Stimulated activated CD8-positive, alpha-beta memory T cell treated with anti-CD3 and anti-CD28 coated beads, Interleukin-15, amount 100 ng/mL, for 1 hour (primary cell): Measurements from ENCODE around the gene DCLK2.

Source experiments
- DNase-seq: peaks from one replicate; pipeline ENCODE4 v3.0.0-alpha.2; 2020; ENCODE audit warnings: low read depth

Gene DCLK2

DNA sequence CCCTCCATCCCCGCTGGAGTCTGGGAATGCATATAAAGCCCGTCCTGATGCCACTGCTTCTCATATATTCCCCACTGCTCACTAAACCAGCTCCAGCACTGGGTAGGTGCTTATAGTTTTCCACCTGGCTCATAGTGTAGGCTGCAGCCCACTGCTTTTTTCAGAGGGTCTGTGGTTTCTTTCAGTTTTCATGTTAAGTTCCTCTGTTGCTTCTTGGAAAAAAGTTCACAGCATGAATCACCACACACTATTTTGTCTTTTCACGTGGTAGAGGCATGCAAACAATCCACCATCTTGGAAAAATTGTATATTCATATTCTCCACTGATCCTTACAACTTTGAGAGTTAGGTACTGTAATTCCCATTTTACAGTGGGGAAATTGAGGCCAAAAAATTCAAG, 39.4 kb downstream of the DCLK2 start:
- DNase-seq, result no peak

GRCh38 chr4:150119492-150119891, 41.2 kb downstream of the DCLK2 start:
- no peak for DNase-seq

- DNase-seq, result no peak
Measured at GRCh38 chr4:150123087-150123486, 44.8 kb downstream of the DCLK2 start.

DNA sequence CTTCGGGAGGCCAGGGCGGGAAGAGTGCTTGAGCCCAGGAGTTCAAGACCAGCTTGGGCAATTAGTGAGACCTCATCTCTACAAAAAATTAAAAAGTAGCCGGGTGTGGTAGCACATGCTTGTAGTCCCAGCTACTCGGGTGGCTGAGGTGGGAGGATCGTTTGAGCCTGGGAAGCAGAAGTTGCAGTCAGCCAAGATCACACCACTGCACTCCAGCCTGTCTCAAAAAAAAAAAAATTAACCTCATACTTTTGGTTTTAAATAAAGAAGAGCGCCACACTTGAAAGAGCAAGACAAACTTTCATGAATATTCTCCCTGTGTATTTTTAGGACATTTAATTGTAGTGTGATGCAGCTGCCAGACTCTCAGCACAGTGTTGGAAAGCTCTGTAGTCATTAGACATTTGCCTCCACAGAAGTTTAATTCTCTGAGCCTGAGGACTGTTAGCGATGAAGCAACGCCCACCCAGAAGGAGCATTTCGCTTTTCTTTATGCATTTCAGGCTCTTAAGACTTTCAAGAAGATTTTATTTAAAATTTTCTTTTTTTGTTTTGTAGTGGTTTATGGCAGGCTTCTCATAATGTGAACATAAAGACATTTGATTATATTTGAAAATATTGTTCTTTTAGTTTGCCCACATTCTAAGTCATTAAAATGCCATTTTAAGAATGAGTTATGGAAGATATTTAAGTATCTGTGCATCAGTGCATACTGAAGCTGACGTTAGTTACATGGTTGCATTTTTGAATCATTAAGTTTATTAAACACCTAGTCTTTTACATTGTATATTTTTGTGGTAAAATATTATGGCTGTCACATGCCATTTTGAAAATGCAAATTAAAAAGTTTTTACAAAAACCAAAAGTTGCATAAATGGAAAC, 45.8 kb downstream of the DCLK2 start:
- DNase-seq, result no peak

GRCh38 chr4:150126201-150126863, 48.1 kb downstream of the DCLK2 start:
- no peak for DNase-seq

DNA sequence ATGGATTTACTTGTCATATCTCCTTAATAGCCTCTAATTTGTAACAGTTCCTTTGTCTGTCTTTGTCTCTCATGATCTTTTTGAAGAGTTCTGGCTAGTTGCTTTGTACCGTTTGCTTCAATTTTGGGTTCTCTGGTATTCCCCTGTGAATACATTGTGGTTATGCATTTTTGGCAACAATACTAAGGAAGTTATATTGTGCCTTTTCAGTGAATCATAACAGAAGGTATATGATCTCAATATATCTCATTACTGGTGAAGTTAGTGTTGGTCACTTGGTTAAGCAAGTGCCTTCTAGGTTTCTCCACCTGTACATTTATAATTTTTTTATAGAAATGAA, 48.6 kb downstream of the DCLK2 start:
- DNase-seq, result no peak

DNA sequence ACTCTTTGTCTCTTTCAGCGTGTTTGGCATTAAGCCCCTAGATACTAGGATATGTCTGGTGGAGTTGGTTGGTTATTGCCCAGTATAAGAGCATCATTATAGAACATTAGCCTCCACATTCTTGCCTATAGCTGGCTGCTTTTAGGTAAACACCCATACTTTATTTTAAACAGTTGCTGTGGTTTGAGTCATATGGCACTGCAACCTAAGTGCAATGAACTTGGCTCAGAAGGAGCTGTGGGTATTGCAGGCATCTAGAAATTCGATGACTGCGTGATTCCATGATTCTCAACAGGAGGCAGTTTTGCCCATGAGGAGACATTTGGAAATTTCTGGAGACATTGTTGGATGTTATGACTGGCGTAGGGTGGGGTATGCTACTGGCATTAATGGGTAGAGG, 49.5 kb downstream of the DCLK2 start:
- no peak for DNase-seq

GRCh38 chr4:150130933-150131332, 52.7 kb downstream of the DCLK2 start:
- DNase-seq, result no peak

DNA sequence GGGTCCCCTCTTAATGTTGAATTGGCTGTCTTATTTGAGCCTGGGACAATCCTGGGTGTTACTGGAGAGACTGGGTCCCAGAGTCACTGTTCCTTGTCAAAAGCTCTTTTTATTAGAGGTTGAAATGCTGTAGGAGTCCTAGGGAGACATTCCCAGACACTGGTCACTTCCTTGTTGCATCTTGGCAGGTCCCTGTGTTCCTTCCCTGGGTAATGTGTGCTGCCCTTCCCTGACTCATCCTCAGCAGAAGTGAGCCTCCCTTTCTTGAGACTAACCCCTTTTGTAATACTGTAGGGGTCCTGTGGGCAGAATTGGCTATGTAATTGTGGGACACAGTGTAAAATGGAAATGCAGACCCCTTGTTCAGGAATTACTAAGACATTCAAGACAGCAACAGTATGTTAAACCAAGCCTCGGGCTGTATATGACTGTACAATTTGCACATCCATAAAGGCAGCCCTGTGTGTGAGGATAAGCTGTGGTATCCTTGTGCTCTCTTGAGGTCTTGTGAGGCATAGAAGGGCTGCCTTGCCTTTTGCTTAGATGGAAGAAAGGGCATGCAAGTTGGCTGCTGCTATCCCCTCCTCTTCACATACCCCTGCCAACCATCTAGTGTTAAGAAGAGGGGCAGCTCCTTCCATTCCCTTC, 53.5 kb downstream of the DCLK2 start:
- no peak for DNase-seq

DNA sequence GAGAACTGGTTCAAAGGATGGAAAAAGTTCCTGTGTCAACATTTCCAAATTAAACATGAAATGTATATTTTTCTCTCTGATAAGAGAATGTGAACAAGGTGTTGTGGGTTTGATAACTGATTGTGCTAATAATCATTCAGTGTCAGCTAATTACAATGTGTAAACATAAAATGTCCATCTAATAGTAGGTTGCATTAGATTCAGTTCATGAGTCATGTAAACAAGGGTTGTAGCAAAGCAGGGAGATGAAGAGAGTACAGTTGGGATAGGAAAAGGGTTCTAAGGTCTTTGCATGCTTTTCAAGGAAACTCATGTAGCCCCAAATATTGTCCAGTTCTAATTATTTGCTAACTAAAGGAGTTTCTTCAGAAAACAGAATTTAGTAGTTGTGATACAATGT, 55.4 kb downstream of the DCLK2 start:
- no peak for DNase-seq

DNA sequence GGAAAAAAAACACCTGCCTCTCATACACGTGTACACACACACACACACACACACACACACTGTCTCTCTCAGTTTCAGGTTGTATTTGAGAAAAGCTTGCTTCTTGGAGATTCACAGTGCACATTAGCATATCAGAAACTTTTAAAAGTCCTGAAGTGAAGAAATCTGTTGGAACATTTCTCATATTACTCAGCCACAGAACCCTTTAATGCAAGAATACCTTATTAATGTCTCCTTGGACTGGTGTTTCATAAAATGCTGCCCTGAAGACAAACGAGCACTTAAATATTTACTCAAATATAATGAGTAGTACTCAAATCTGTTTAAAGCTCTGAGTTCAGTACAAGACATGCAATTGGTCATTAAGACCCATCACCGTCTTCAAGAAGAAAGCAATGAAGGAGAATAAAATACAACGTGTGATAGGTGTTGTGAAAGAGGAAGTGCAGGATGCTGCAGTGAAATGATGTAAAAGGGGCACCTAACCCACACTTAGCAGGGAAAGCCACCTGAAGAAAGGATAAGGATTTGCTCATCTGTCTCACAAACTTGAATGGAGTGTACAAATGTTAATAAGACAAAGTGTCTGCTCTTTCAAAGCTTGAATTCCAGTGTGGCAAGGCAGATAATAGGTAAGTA, 57.0 kb downstream of the DCLK2 start:
- no peak for DNase-seq

GRCh38 chr4:150136036-150136435, 57.8 kb downstream of the DCLK2 start:
- DNase-seq, result no peak

- no peak for DNase-seq
Measured at GRCh38 chr4:150136481-150136880, 58.2 kb downstream of the DCLK2 start.

DNA sequence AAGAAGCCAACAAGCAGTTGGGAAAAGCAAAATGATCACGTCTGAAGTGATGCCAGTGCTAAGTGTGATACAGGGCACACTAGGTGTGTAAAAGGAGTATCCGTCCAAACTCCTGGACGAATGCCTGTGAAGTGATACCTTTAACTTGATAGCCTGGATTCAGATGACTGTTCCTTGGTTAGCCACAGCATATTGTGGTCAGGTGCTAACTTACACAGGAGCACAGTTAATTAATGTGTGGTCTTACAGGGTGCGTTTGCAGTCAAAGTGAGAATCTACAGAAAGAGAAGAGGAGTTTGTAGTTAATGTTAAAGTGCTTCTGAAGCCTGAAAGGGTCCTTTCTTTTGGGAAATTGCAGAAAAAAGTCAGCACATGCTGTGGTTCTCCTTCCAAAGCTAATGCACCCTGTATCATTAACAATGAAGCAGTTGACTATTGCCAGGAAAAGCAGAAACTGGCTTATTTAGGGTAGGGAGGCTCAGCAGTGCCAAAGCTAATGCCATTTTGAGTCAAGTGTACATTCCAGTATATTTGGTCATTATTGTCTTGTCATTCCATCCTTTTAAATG, 61.1 kb downstream of the DCLK2 start:
- no peak for DNase-seq

- no peak for DNase-seq
Measured at GRCh38 chr4:150140774-150141400, 62.6 kb downstream of the DCLK2 start.

DNA sequence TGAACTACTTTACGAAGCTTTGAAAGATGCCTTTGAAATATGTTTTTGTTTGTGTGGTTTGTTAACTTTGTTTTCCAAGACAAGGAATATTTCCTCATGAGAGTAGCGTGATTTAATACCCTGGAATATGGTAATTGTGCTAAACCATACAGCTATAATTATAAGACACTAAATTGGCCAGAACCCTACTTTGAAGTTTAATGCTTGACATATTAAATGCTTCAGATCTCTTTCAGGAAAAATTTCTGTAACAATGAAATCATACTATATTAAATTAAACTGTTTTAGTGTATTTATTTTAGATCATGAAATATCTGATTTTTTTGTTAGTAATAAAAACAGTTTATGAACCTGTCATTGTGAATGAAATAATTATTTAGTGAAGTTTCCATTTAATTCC, 63.5 kb downstream of the DCLK2 start:
- DNase-seq, result no peak

DNA sequence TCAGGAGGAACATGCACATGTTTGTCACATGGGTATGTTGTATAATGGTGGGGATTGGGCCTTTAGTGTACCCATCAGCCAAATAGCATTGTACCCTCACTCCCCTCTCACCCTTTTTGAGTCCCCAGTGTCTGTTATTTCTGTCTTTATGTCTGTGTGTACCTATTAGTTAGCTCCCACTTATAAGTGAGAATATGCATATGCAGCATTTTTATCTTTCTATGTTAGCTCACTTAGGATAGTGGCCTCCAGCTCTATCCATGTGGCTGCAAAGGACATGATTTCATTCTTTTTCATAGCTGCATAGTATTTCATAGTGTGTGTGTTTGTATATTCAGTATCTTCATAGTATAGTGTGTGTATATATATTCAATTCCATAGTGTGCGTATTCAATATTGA, 64.6 kb downstream of the DCLK2 start:
- DNase-seq, result no peak

DNA sequence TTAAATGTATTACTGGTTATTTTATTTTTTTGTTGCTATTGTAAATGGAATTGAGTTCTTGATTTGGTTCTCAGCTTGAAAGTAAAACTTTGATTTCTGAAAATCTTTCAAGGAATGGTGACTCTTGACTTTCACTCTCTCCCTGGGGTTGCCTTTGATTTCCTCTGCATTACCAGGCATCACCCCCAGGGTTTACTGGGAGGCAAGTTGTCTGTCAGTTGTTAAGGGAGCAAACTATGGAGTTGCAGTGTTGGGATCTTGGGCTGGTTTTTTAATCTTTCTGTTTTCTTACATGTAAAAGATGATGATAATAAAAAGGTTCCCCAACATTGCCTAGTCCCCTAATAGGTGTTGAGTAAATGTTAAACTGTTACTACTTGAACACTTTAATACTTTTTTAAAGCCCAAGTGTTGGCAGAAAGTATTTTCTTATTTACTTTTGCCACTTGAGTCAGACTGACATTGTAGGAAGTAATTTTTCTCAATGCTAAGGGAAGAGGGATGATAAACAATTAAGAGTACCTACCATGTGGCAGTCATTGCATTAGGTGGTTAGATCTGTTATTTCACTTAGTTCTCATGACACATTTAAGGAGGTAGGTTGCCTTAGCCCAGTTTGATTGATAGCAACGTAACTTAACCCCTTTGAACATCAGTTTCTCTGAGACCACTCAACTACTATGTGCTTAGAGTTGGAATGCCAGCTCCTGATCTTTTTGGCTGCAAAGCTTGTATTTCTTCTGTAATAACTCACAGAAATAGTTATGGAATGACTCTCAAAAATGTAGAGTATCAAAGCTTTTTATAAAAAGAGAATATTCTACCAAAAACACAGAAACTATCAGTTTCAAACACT, 67.1 kb downstream of the DCLK2 start:
- no peak for DNase-seq

GRCh38 chr4:150145946-150146340, 67.7 kb downstream of the DCLK2 start:
- DNase-seq, result no peak

GRCh38 chr4:150149381-150149780, 71.1 kb downstream of the DCLK2 start:
- no peak for DNase-seq

- DNase-seq, result no peak
Measured at GRCh38 chr4:150150629-150151062, 72.4 kb downstream of the DCLK2 start.
